ENCODE results near the gene PI3. TPM values are rescaled to one million over a fixed set of nuclear protein-coding genes. Genes with fewer than 3 reads are reported as not detected.

Gene PI3
- total RNA-seq, 1 experiment from 2014 or later: not detected

DNA sequence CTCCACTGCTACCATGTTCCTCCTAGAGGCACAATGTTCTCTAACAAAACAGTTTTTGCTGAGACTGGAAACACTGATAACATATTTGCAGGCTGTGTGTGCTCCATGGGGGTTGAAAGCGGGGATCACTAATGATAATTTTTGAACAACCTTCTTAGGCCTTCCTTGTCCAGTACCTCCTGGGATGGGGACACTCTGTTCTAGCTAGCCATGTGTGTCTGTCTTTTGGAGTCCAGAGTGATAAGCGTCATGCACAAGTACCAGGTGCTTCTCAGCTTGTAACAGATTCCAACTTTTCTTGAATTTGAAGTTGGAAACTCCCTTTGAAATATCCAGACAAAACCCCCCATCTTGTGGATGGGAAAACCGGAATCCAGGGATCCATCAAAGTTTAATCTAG lies 15.2 kb downstream of the PI3 start:
- CTCF ChIA-PET: no interaction called here
- DNase-seq (ENCODE audit: low read depth, low spot score): no peak
- intact Hi-C loops (cut with micrococcal nuclease): no loop called here

More for the DNA sequence above, 15.2 kb downstream of the PI3 start:
- Histone ChIP-seq H3K9ac (ENCODE audit: low read length) (no peak overlapping the region), H4K20me1 (ENCODE audit: insufficient read depth) (no peaks in the 10 kb centered on the region), H3K36me3 (ENCODE audit: control insufficient read depth in 1 of 2, insufficient read depth in 2 of 2, low read length in 2 of 2) (no peaks in the 10 kb centered on the region), H3K4me2 (ENCODE audit: low read length) (no peak overlapping the region), H3K27ac (ENCODE audit: low read depth, low read length) (no peak overlapping the region), H3K4me3 (replicated peaks in 1 of 2; ENCODE audit: low read depth in 1 of 2, low read length in 2 of 2) (no peak overlapping the region), H3K27me3 (ENCODE audit: insufficient read depth, low read length) (no peaks in the 10 kb centered on the region; the same call in 1 of the 2 replicates), H3K4me1 (ENCODE audit: control insufficient read depth in 1 of 2, insufficient read depth in 2 of 2, low read length in 2 of 2) (no peaks in the 10 kb centered on the region), H3K9me3 (ENCODE audit: control insufficient read depth in 1 of 2, insufficient read depth in 1 of 2, low read depth in 1 of 2, low read length in 2 of 2) (no peaks in the 10 kb centered on the region), H2AFZ (ENCODE audit: low read depth, low read length, poor library complexity, severe bottlenecking) (no peak overlapping the region), H3K9me2 (ENCODE audit: insufficient read depth) (no peaks in the 10 kb centered on the region), H3K79me2 (ENCODE audit: insufficient read depth, low read length) (no peaks in the 10 kb centered on the region)
- no TSS peak for BruUV-seq (replicated peaks)
- TF ChIP-seq TCF7L2 (IDR thresholded peaks at IDR 0.05; ENCODE audit: borderline replicate concordance, extremely low read depth, insufficient read depth, insufficient read length): no peak
- TF ChIP-seq CBX3 (IDR thresholded peaks at IDR 0.05; ENCODE audit: low read depth): no peak
- no peak for TF ChIP-seq FOSL1 (IDR thresholded peaks at IDR 0.05; ENCODE audit: low read depth)
- TF ChIP-seq POLR2A (IDR thresholded peaks at IDR 0.05; ENCODE audit: borderline replicate concordance, extremely low read depth, insufficient read depth, insufficient read length): no peak
- TF ChIP-seq, protein P1, sequence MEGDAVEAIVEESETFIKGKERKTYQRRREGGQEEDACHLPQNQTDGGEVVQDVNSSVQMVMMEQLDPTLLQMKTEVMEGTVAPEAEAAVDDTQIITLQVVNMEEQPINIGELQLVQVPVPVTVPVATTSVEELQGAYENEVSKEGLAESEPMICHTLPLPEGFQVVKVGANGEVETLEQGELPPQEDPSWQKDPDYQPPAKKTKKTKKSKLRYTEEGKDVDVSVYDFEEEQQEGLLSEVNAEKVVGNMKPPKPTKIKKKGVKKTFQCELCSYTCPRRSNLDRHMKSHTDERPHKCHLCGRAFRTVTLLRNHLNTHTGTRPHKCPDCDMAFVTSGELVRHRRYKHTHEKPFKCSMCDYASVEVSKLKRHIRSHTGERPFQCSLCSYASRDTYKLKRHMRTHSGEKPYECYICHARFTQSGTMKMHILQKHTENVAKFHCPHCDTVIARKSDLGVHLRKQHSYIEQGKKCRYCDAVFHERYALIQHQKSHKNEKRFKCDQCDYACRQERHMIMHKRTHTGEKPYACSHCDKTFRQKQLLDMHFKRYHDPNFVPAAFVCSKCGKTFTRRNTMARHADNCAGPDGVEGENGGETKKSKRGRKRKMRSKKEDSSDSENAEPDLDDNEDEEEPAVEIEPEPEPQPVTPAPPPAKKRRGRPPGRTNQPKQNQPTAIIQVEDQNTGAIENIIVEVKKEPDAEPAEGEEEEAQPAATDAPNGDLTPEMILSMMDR (IDR thresholded peaks at IDR 0.05 in 2 of 3, conservative IDR thresholded peaks at IDR 0.05 in 1 of 3; ENCODE audit: borderline replicate concordance in 1 of 3, insufficient read depth in 1 of 3, low read depth in 2 of 3, low read length in 2 of 3): no peak
- no peak for TF ChIP-seq CEBPB (IDR thresholded peaks at IDR 0.05; ENCODE audit: low read depth)
- no peak for TF ChIP-seq ZNF274 (IDR thresholded peaks at IDR 0.05; ENCODE audit: low read depth, low read length)
- no peak for TF ChIP-seq EGR1 (IDR thresholded peaks at IDR 0.05; ENCODE audit: low read depth)
- no peak for TF ChIP-seq REST (IDR thresholded peaks at IDR 0.05; ENCODE audit: low read depth)
- TF ChIP-seq SRF (IDR thresholded peaks at IDR 0.05; ENCODE audit: low read depth): no peak
- TF ChIP-seq EZH2phosphoT487 (IDR thresholded peaks at IDR 0.05; ENCODE audit: borderline replicate concordance): no peak
- TF ChIP-seq YY1 (IDR thresholded peaks at IDR 0.05; ENCODE audit: extremely low read depth, insufficient replicate concordance, low read depth, low read length): no peak
- no peak for TF ChIP-seq EZH2 (IDR thresholded peaks at IDR 0.05)
- TF ChIP-seq, protein P2, sequence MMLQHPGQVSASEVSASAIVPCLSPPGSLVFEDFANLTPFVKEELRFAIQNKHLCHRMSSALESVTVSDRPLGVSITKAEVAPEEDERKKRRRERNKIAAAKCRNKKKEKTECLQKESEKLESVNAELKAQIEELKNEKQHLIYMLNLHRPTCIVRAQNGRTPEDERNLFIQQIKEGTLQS (IDR thresholded peaks at IDR 0.05): no peak
- TF ChIP-seq POLR2AphosphoS5 (IDR thresholded peaks at IDR 0.05; ENCODE audit: low read depth, low read length): no peak
- TF ChIP-seq SIN3A (IDR thresholded peaks at IDR 0.05; ENCODE audit: low read depth): no peak
- TF ChIP-seq JUND (IDR thresholded peaks at IDR 0.05): no peak
- POLR2A ChIA-PET: no interaction called here
- no peak for ATAC-seq
- RAD21 ChIA-PET (ENCODE audit: low non-redundant PET in 1 of 2, low total read pairs in 2 of 2, uncharacterized antibody in 2 of 2, unreplicated experiment in 2 of 2): no interaction called here
